Kidney (tissue), 14 donors: Measurements from ENCODE around the gene TENT4A. TPM values are rescaled to one million over a fixed set of nuclear protein-coding genes. Genes with fewer than 3 reads are reported as not detected.

Source experiments
- DNase-seq, 5 donors: peaks; one replicate each; pipeline ENCODE4 v3.0.0-alpha.2; 2013 to 2020
- FAIRE-seq: peaks from 2 replicates; lab custom pipeline; 2012; peaks lifted over from hg19 to GRCh38; lab: Jason Lieb, UNC
- H3K27ac ChIP-seq, 2 donors: one replicate each; pipeline ENCODE4 v1.7.0; 2013; ENCODE audit warnings: low read depth in 2 of 2, low read length in 2 of 2, inconsistent platforms in 1 of 2
- H3K27me3 ChIP-seq: one replicate; pipeline ENCODE4 v1.7.1; 2013; ENCODE audit warnings: low read length, inconsistent platforms; ENCODE audit not compliant: control insufficient read depth, insufficient read depth
- H3K36me3 ChIP-seq, 3 donors: one replicate each; pipeline versions ENCODE4 v1.7.0 to v1.7.1; 2013; ENCODE audit warnings: low read length in 3 of 3, control low read depth in 1 of 3, inconsistent platforms in 1 of 3; ENCODE audit not compliant: insufficient read depth in 3 of 3, control insufficient read depth in 2 of 3
- H3K4me1 ChIP-seq, 3 donors: one replicate each; pipeline versions ENCODE4 v1.7.0 to v1.7.1; 2013; ENCODE audit warnings: low read length in 3 of 3, inconsistent platforms in 1 of 3, low read depth in 1 of 3; ENCODE audit not compliant: control insufficient read depth in 2 of 3, insufficient read depth in 2 of 3
- H3K4me3 ChIP-seq, 3 donors: one replicate each; pipeline versions ENCODE4 v1.7.0 to v1.8.1; 2013; ENCODE audit warnings: low read length in 3 of 3, control low read depth in 1 of 3, inconsistent platforms in 1 of 3
- H3K9ac ChIP-seq, 3 donors: one replicate each; pipeline versions ENCODE4 v1.7.0 to v1.7.1; 2013; ENCODE audit warnings: low read length in 3 of 3, control low read depth in 1 of 3, inconsistent platforms in 1 of 3
- H3K9me3 ChIP-seq, 3 donors: one replicate each; pipeline versions ENCODE4 v1.7.0 to v1.7.1; 2013; ENCODE audit warnings: low read length in 3 of 3, control low read depth in 1 of 3, inconsistent platforms in 1 of 3; ENCODE audit not compliant: control insufficient read depth in 2 of 3, insufficient read depth in 1 of 3
- CTCF ChIP-seq: IDR thresholded peaks from 3 replicates; pipeline ENCODE4 v1.5.1; 2012; ENCODE audit warnings: mild to moderate bottlenecking, moderate library complexity, borderline replicate concordance; ENCODE audit not compliant: insufficient read depth; ENCODE audit errors: extremely low read depth
- intact Hi-C: fragments of 100-400 bp; cut with DNase I; formaldehyde crosslinking; loops from one replicate; pipeline ENCODE4 v1.11.1; 2022
- polyA plus RNA-seq: library from polyadenylated mRNA; stranded (reverse); fragments of 350-450 nt; fragmentation: Illumina TruSeq; extraction: RNeasy Lipid Tissue Mini Kit (QIAGEN cat#74804); gene quantifications from one replicate; pipeline ENCODE4 v1.2.3, GENCODE V29; 2014; ENCODE audit warnings: low read depth, low replicate concordance; ENCODE audit not compliant: insufficient read depth
- total RNA-seq: library from RNA; stranded (reverse); fragmentation: NEBNext Ultra II Directional; extraction: Animal tissue kit (Norgen Biotek cat#: 25700); gene quantifications from one replicate; pipeline ENCODE4 v1.2.1, GENCODE V29; 2021
- donor health status: control.
- donor health status: control.
- donor health status: control.
- donor health status: control.
- donor health status: control.
- donor health status: DM: yes; HTN: yes; CAD: no.
- donor health status: Normal renal cell carcinoma (clear cell type).

TENT4A gene
- total and polyA plus RNA-seq, 2 donors from 2014 or later = 4.8 to 22.8 TPM

GRCh38 chr5:6723122-6723815 is 10.0 kb downstream of the TENT4A start:
- H3K4me3 ChIP-seq = no peak overlapping the region
- intact Hi-C loops = no loop called here
- peaks cover 3 to 36% (median 26%) of the 10 kb centered on the region in 3 donors for H3K4me1 ChIP-seq
- no peak overlapping the region for H3K9ac ChIP-seq
- no peak for TF ChIP-seq CTCF
- peaks cover 0 to 5% (median 0%) of the 10 kb centered on the region in 3 donors for H3K36me3 ChIP-seq
- no peak overlapping the region for H3K27ac ChIP-seq
- DNase-seq (no peak), FAIRE-seq (no peak)
- H3K27me3 ChIP-seq = no peaks in the 10 kb centered on the region
- no peaks in the 10 kb centered on the region for H3K9me3 ChIP-seq

- DNase-seq (no peak), FAIRE-seq (no peak)
- Histone ChIP-seq H3K27me3 (no peaks in the 10 kb centered on the region), H3K27ac (no peak overlapping the region), H3K4me3 (no peak overlapping the region), H3K4me1 (peaks cover 3 to 31% (median 26%) of the 10 kb centered on the region in 3 donors), H3K9me3 (no peaks in the 10 kb centered on the region), H3K36me3 (peaks cover 0 to 5% (median 0%) of the 10 kb centered on the region in 3 donors), H3K9ac (no peak overlapping the region)
- intact Hi-C loops = no loop called here
- TF ChIP-seq CTCF = no peak
Observed at GRCh38 chr5:6723816-6724300, 10.6 kb downstream of the TENT4A start.

GRCh38 chr5:6724321-6724929 is 11.2 kb downstream of the TENT4A start:
- Histone ChIP-seq H3K27ac (no peak overlapping the region), H3K36me3 (peaks cover 0 to 5% (median 0%) of the 10 kb centered on the region in 3 donors), H3K27me3 (no peaks in the 10 kb centered on the region), H3K9me3 (no peaks in the 10 kb centered on the region), H3K4me3 (no peak overlapping the region), H3K9ac (no peak overlapping the region), H3K4me1 (peaks cover 3 to 34% (median 26%) of the 10 kb centered on the region in 3 donors)
- intact Hi-C loops = no loop called here
- TF ChIP-seq CTCF = no peak
- FAIRE-seq = no peak
- DNase-seq = no peak
